Measurements from ENCODE around the gene LRIG2.

LRIG2 gene

GRCh38 chr1:113091988-113092594 is 19.1 kb downstream of the LRIG2 start:
- Histone ChIP-seq H3K27me3 (ENCODE audit: control insufficient read depth in 1 of 2, insufficient read depth in 1 of 2, low read length in 2 of 2) (no peaks in the 10 kb centered on the region), H3K4me3 (ENCODE audit: insufficient read depth in 1 of 2, low read depth in 1 of 2, low read length in 2 of 2) (no peak overlapping the region), H3K27ac (ENCODE audit: low read length, poor library complexity, severe bottlenecking) (no peak overlapping the region), H3K23ac (ENCODE audit: low read length in 2 of 2) (no peak overlapping the region), H3K9me3 (ENCODE audit: control insufficient read depth, low read length) (no peaks in the 10 kb centered on the region), H4K91ac (ENCODE audit: low read length) (no peak overlapping the region), H3K4me1 (ENCODE audit: control insufficient read depth, insufficient read depth, low read depth, low read length) (no peaks in the 10 kb centered on the region), H3K79me1 (replicated peaks; ENCODE audit: low read length, poor library complexity, severe bottlenecking) (peaks cover 13% of the 10 kb centered on the region), H2BK5ac (ENCODE audit: low read depth, low read length, poor library complexity, severe bottlenecking) (no peak overlapping the region), H4K8ac (ENCODE audit: low read length) (no peak overlapping the region), H3K18ac (ENCODE audit: low read depth in 1 of 2, low read length in 2 of 2) (no peak overlapping the region), H3K4ac (ENCODE audit: low read depth in 1 of 2, low read length in 2 of 2) (no peak overlapping the region), H3K36me3 (ENCODE audit: control insufficient read depth in 1 of 2, insufficient read depth in 2 of 2, low read depth in 1 of 2, low read length in 2 of 2) (peaks cover 2 to 56% of the 10 kb centered on the region in 2 experiments), H2AFZ (ENCODE audit: low read depth, low read length) (no peak overlapping the region), H3K14ac (ENCODE audit: low read length in 2 of 2) (no peak overlapping the region), H2BK120ac (ENCODE audit: low read depth, low read length) (no peak overlapping the region), H2AK5ac (ENCODE audit: low read length, severe bottlenecking) (no peak overlapping the region), H2BK15ac (ENCODE audit: low read depth, poor library complexity, severe bottlenecking) (no peak overlapping the region), H3K9ac (ENCODE audit: low read length) (no peak overlapping the region), H2BK12ac (ENCODE audit: low read length in 2 of 2) (no peak overlapping the region), H3K4me2 (ENCODE audit: low read length, poor library complexity, severe bottlenecking) (no peak overlapping the region)
- 95% methylated on average over 1 of the region's 1 CpG for WGBS
- no peak for DNase-seq

DNA sequence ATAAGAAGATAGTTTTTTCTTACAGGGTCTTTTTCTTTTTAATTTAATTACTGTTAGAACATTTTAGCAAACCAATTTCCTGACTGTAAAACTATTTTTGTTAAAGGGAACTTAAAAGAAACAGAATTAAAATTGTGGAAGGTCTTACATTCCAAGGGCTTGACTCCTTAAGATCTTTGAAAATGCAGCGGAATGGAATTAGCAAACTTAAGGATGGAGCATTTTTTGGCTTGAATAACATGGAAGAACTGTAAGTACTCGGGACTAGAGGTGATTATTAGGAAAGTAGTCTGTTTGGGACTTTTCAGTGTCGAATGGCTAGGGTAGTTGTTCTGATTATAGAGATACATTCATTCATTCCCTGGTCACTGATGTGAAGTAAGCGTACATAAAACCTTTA is 21.5 kb downstream of the LRIG2 start:
- 95% methylated on average over 3 of the region's 4 CpGs for WGBS
- Histone ChIP-seq H2BK12ac (ENCODE audit: low read length in 2 of 2) (no peak overlapping the region), H2AK5ac (ENCODE audit: low read length, severe bottlenecking) (no peak overlapping the region), H3K18ac (ENCODE audit: low read depth in 1 of 2, low read length in 2 of 2) (no peak overlapping the region), H3K27me3 (ENCODE audit: control insufficient read depth in 1 of 2, insufficient read depth in 1 of 2, low read length in 2 of 2) (no peaks in the 10 kb centered on the region), H3K4me2 (ENCODE audit: low read length, poor library complexity, severe bottlenecking) (no peak overlapping the region), H2BK5ac (ENCODE audit: low read depth, low read length, poor library complexity, severe bottlenecking) (no peak overlapping the region), H2BK120ac (ENCODE audit: low read depth, low read length) (no peak overlapping the region), H3K27ac (ENCODE audit: low read length, poor library complexity, severe bottlenecking) (no peak overlapping the region), H3K9me3 (ENCODE audit: control insufficient read depth, low read length) (no peaks in the 10 kb centered on the region), H4K8ac (ENCODE audit: low read length) (no peak overlapping the region), H3K4me1 (ENCODE audit: control insufficient read depth, insufficient read depth, low read depth, low read length) (no peaks in the 10 kb centered on the region), H3K4me3 (ENCODE audit: insufficient read depth in 1 of 2, low read depth in 1 of 2, low read length in 2 of 2) (no peak overlapping the region), H2AFZ (ENCODE audit: low read depth, low read length) (no peak overlapping the region), H3K36me3 (ENCODE audit: control insufficient read depth in 1 of 2, insufficient read depth in 2 of 2, low read depth in 1 of 2, low read length in 2 of 2) (peaks cover 8 to 74% of the 10 kb centered on the region in 2 experiments), H3K14ac (ENCODE audit: low read length in 2 of 2) (no peak overlapping the region), H2BK15ac (ENCODE audit: low read depth, poor library complexity, severe bottlenecking) (no peak overlapping the region), H3K79me1 (replicated peaks; ENCODE audit: low read length, poor library complexity, severe bottlenecking) (peaks cover 13% of the 10 kb centered on the region), H3K9ac (ENCODE audit: low read length) (no peak overlapping the region), H3K23ac (ENCODE audit: low read length in 2 of 2) (no peak overlapping the region), H3K4ac (ENCODE audit: low read depth in 1 of 2, low read length in 2 of 2) (no peak overlapping the region), H4K91ac (ENCODE audit: low read length) (no peak overlapping the region)
- no peak for DNase-seq

DNA sequence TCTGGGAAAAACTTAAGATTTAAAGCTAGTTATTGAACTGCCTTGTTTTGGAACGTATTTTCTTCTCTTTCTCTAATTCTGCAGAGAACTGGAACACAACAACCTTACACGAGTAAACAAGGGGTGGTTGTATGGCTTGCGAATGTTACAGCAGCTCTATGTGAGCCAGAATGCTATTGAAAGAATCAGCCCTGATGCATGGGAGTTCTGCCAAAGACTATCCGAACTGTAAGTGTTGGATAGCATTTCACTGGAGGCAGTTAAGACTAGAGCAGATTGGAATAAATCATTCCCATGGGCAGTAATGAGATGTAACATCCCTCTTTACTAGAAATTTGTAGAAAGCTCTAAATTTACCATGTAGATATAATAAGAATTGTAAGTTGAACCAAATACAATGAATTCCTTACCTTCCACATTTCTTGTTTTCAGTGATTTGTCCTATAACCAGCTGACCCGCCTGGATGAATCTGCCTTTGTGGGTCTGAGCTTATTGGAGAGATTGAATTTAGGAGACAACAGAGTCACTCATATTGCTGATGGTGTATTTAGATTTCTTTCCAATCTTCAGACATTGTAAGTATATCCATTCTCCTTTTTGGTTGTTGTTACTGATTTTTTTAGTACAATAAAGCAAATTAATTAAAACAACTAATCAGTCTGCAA is 22.9 kb downstream of the LRIG2 start:
- H2BK15ac ChIP-seq (ENCODE audit: low read depth, poor library complexity, severe bottlenecking), result no peak overlapping the region
- H3K27ac ChIP-seq (ENCODE audit: low read length, poor library complexity, severe bottlenecking), result no peak overlapping the region
- DNase-seq, result no peak
- H3K4me1 ChIP-seq (ENCODE audit: control insufficient read depth, insufficient read depth, low read depth, low read length), result no peaks in the 10 kb centered on the region
- H3K4me2 ChIP-seq (ENCODE audit: low read length, poor library complexity, severe bottlenecking), result no peak overlapping the region
- no peak overlapping the region for H2BK120ac ChIP-seq (ENCODE audit: low read depth, low read length)
- no peak overlapping the region for H2AK5ac ChIP-seq (ENCODE audit: low read length, severe bottlenecking)
- H3K4me3 ChIP-seq (ENCODE audit: insufficient read depth in 1 of 2, low read depth in 1 of 2, low read length in 2 of 2), result no peak overlapping the region
- over 99% methylated on average over 4 of the region's 5 CpGs for WGBS
- H3K9ac ChIP-seq (ENCODE audit: low read length), result no peak overlapping the region
- peaks cover 11% of the 10 kb centered on the region for H3K79me1 ChIP-seq (replicated peaks; ENCODE audit: low read length, poor library complexity, severe bottlenecking)
- H2BK5ac ChIP-seq (ENCODE audit: low read depth, low read length, poor library complexity, severe bottlenecking), result no peak overlapping the region
- H4K91ac ChIP-seq (ENCODE audit: low read length), result no peak overlapping the region
- no peak overlapping the region for H3K18ac ChIP-seq (ENCODE audit: low read depth in 1 of 2, low read length in 2 of 2)
- H3K36me3 ChIP-seq (ENCODE audit: control insufficient read depth in 1 of 2, insufficient read depth in 2 of 2, low read depth in 1 of 2, low read length in 2 of 2), result peaks cover 8 to 88% of the 10 kb centered on the region in 2 experiments
- no peak overlapping the region for H4K8ac ChIP-seq (ENCODE audit: low read length)
- no peaks in the 10 kb centered on the region for H3K27me3 ChIP-seq (ENCODE audit: control insufficient read depth in 1 of 2, insufficient read depth in 1 of 2, low read length in 2 of 2)
- H3K14ac ChIP-seq (ENCODE audit: low read length in 2 of 2), result no peak overlapping the region
- no peaks in the 10 kb centered on the region for H3K9me3 ChIP-seq (ENCODE audit: control insufficient read depth, low read length)
- H3K23ac ChIP-seq (ENCODE audit: low read length in 2 of 2), result no peak overlapping the region
- H2BK12ac ChIP-seq (ENCODE audit: low read length in 2 of 2), result no peak overlapping the region
- H3K4ac ChIP-seq (ENCODE audit: low read depth in 1 of 2, low read length in 2 of 2), result no peak overlapping the region
- no peak overlapping the region for H2AFZ ChIP-seq (ENCODE audit: low read depth, low read length)

GRCh38 chr1:113096493-113096892 is 23.5 kb downstream of the LRIG2 start:
- Histone ChIP-seq H3K36me3 (ENCODE audit: control insufficient read depth in 1 of 2, insufficient read depth in 2 of 2, low read depth in 1 of 2, low read length in 2 of 2) (peaks cover 8 to 89% of the 10 kb centered on the region in 2 experiments), H3K27ac (ENCODE audit: low read length, poor library complexity, severe bottlenecking) (no peak overlapping the region), H4K91ac (ENCODE audit: low read length) (no peak overlapping the region), H2AFZ (ENCODE audit: low read depth, low read length) (no peak overlapping the region), H3K23ac (ENCODE audit: low read length in 2 of 2) (no peak overlapping the region), H2BK120ac (ENCODE audit: low read depth, low read length) (no peak overlapping the region), H3K9ac (ENCODE audit: low read length) (no peak overlapping the region), H3K4me3 (ENCODE audit: insufficient read depth in 1 of 2, low read depth in 1 of 2, low read length in 2 of 2) (no peak overlapping the region), H3K27me3 (ENCODE audit: control insufficient read depth in 1 of 2, insufficient read depth in 1 of 2, low read length in 2 of 2) (no peaks in the 10 kb centered on the region), H3K4me1 (ENCODE audit: control insufficient read depth, insufficient read depth, low read depth, low read length) (no peaks in the 10 kb centered on the region), H2BK12ac (ENCODE audit: low read length in 2 of 2) (no peak overlapping the region), H3K79me1 (replicated peaks; ENCODE audit: low read length, poor library complexity, severe bottlenecking) (peaks cover 11% of the 10 kb centered on the region), H2BK5ac (ENCODE audit: low read depth, low read length, poor library complexity, severe bottlenecking) (no peak overlapping the region), H2BK15ac (ENCODE audit: low read depth, poor library complexity, severe bottlenecking) (no peak overlapping the region), H2AK5ac (ENCODE audit: low read length, severe bottlenecking) (no peak overlapping the region), H4K8ac (ENCODE audit: low read length) (no peak overlapping the region), H3K18ac (ENCODE audit: low read depth in 1 of 2, low read length in 2 of 2) (no peak overlapping the region), H3K4me2 (ENCODE audit: low read length, poor library complexity, severe bottlenecking) (no peak overlapping the region), H3K4ac (ENCODE audit: low read depth in 1 of 2, low read length in 2 of 2) (no peak overlapping the region), H3K9me3 (ENCODE audit: control insufficient read depth, low read length) (no peaks in the 10 kb centered on the region), H3K14ac (ENCODE audit: low read length in 2 of 2) (no peak overlapping the region)
- 100% methylated on average over 1 of the region's 3 CpGs for WGBS
- no peak for DNase-seq

Measured in mesenchymal stem cell (in vitro differentiated cells and primary cell).